K562 (cell line): ENCODE measurements around the gene TLX3. TPM values are rescaled to one million over a fixed set of nuclear protein-coding genes. Genes with fewer than 3 reads are reported as not detected.

Experiments used
- ATAC-seq: fragments of 200-7000 bp; cut with Tn5 transposase; 3 replicates; pipeline ENCODE4 v1.9.1; 2020; ENCODE audit warnings: moderate library complexity
- BruUV-seq: library from RNA; stranded (reverse); fragments of 400-500 nt; replicated peaks from 2 replicates; lab custom pipeline; 2021; lab: Mats Ljungman, UMichigan
- CTCF ChIA-PET: fragments of 300-600 bp; formaldehyde crosslinking; extraction: SDS; loops from one replicate; lab custom pipeline; 2021; ENCODE audit warnings: low intra/inter-chr PET ratio; lab: Yijun Ruan, JAX
- POLR2A ChIA-PET: fragments of 300-600, 350-650 bp; sonication (Branson Sonifier 250); formaldehyde crosslinking; extraction: SDS; loops from one replicate; lab custom pipeline; 2021; ENCODE audit warnings: antibody characterized with exemption, inconsistent platforms; lab: Yijun Ruan, JAX
- DNase-seq, 4 experiments: peaks; one replicate each; pipeline versions ENCODE4 v3.0.0 to v3.0.0-alpha.2; 2011 to 2018; ENCODE audit warnings: low spot score in 3 of 4, mixed read lengths in 3 of 4; ENCODE audit errors: extremely low read depth in 1 of 4
- FAIRE-seq: peaks from 2 replicates; lab custom pipeline; 2011; peaks lifted over from hg19 to GRCh38; lab: Jason Lieb, UNC
- H2AFZ ChIP-seq: 2 replicates; pipeline ENCODE4 v1.6.0; 2011; ENCODE audit warnings: low read depth, low read length, control low read depth, inconsistent platforms
- H3K27ac ChIP-seq: fragments of 200-600 bp; 3 replicates; pipeline ENCODE4 v1.8.0; 2011; ENCODE audit warnings: low read depth, mild to moderate bottlenecking, control low read depth, inconsistent platforms, low read length, moderate library complexity, mixed read lengths; ENCODE audit errors: extremely low read depth
- H3K27me3 ChIP-seq, 2 experiments: fragments of 300-600 bp in 1 of 2; 2 replicates in 1 of 2; 3 replicates in 1 of 2; pipeline versions ENCODE4 v1.6.0 to v1.8.0; 2011; ENCODE audit warnings: inconsistent platforms in 2 of 2, low read length in 2 of 2, mild to moderate bottlenecking in 1 of 2, mixed read lengths in 1 of 2, moderate library complexity in 1 of 2; ENCODE audit not compliant: control insufficient read depth in 2 of 2, insufficient read depth in 2 of 2
- H3K36me3 ChIP-seq: fragments of 300-600 bp; 3 replicates; pipeline ENCODE4 v1.8.0; 2011; ENCODE audit warnings: mild to moderate bottlenecking, low read length, inconsistent platforms; ENCODE audit not compliant: control insufficient read depth, insufficient read depth
- H3K4me1 ChIP-seq, 2 experiments: fragments of 200-600 bp in 1 of 2; replicated peaks in 1 of 2; 2 replicates in 1 of 2; 3 replicates in 1 of 2; pipeline versions ENCODE4 v1.5.1 to v1.8.0; 2011; ENCODE audit warnings: inconsistent platforms in 2 of 2, low read length in 2 of 2, mild to moderate bottlenecking in 1 of 2, mixed read lengths in 1 of 2, moderate library complexity in 1 of 2; ENCODE audit not compliant: control insufficient read depth in 2 of 2, insufficient read depth in 2 of 2
- H3K4me2 ChIP-seq: 2 replicates; pipeline ENCODE4 v1.6.1; 2011; ENCODE audit warnings: low read length, control low read depth, inconsistent platforms, mixed read lengths; ENCODE audit not compliant: insufficient read depth
- H3K4me3 ChIP-seq: fragments of 200-600 bp; sonication (generic), shearing (Covaris generic); 2 replicates; pipeline ENCODE4 v1.5.1; 2016; ENCODE audit warnings: control low read depth, inconsistent platforms
- H3K79me2 ChIP-seq: fragments of 200-600 bp; 3 replicates; pipeline ENCODE4 v1.8.0; 2011; ENCODE audit warnings: low read length, inconsistent platforms; ENCODE audit not compliant: control insufficient read depth, insufficient read depth
- H3K9ac ChIP-seq, 2 experiments: 2 replicates each; pipeline versions ENCODE4 v1.6.0 to v1.6.1; 2011; ENCODE audit warnings: low read depth in 2 of 2, low read length in 2 of 2, control low read depth in 1 of 2, inconsistent platforms in 1 of 2, mild to moderate bottlenecking in 1 of 2, mixed read lengths in 1 of 2; ENCODE audit not compliant: insufficient read depth in 1 of 2
- H3K9me1 ChIP-seq: one replicate; pipeline ENCODE4 v1.6.0; 2011; ENCODE audit warnings: inconsistent platforms, mild to moderate bottlenecking, low read length, moderate library complexity; ENCODE audit not compliant: control insufficient read depth, insufficient read depth
- H3K9me3 ChIP-seq: replicated peaks from 2 replicates; pipeline ENCODE4 v1.5.1; 2011; ENCODE audit warnings: low read depth, low read length, inconsistent platforms; ENCODE audit not compliant: control insufficient read depth, insufficient read depth
- H4K20me1 ChIP-seq: replicated peaks from 2 replicates; pipeline ENCODE4 v1.6.1; 2011; ENCODE audit warnings: low read length, inconsistent platforms, mixed read lengths; ENCODE audit not compliant: control insufficient read depth, insufficient read depth
- CREBBP ChIP-seq: IDR thresholded peaks from one replicate; pipeline ENCODE4 v1.6.1; 2012; ENCODE audit warnings: low read depth, mild to moderate bottlenecking, control low read depth, inconsistent platforms, low read length
- CREM ChIP-seq: IDR thresholded peaks from 2 replicates; pipeline ENCODE4 v1.6.1; 2014; ENCODE audit warnings: antibody characterized with exemption, low read depth
- GTF2F1 ChIP-seq: IDR thresholded peaks from 2 replicates; pipeline ENCODE4 v1.6.1; 2011; ENCODE audit warnings: low read depth, low read length, improper control_type of control experiment
- RERE ChIP-seq: sonication (generic); formaldehyde crosslinking; IDR thresholded peaks from 2 replicates; pipeline ENCODE4 v1.8.0; 2023; ENCODE audit warnings: missing genetic modification reagents, mild to moderate bottlenecking, borderline replicate concordance
- TRIM28 ChIP-seq: fragments of 450-650 bp; IDR thresholded peaks from 2 replicates; pipeline ENCODE4 v1.6.1; 2017
- UBTF ChIP-seq, 2 experiments: IDR thresholded peaks; 2 replicates each; pipeline ENCODE4 v1.6.1; 2012; ENCODE audit warnings: improper control_type of control experiment in 2 of 2, low read depth in 2 of 2, low read length in 2 of 2, borderline replicate concordance in 1 of 2
- ZNF23 ChIP-seq: fragments of 250-450 bp; sonication (Bioruptor Pico); IDR thresholded peaks from 2 replicates; pipeline ENCODE4 v1.4.0; 2020; ENCODE audit warnings: mild to moderate bottlenecking
- WGBS: fragments of 100-300 bp; shearing (Covaris generic); methylation state at CpG from one replicate; pipeline ENCODE4 v1.1.6; 2016; ENCODE audit warnings: low coverage, mixed read lengths; ENCODE audit not compliant: insufficient coverage; ENCODE audit errors: missing lambda C conversion rate; 5-methylcytosine and 5-hydroxymethylcytosine counted together
- in situ Hi-C: fragments of 300-500 bp; cut with MboI; formaldehyde crosslinking; loops from 4 replicates; pipeline ENCODE4 v1.15.0; 2018; ENCODE audit warnings: inconsistent platforms, mixed read lengths
- intact Hi-C: fragments of 100-400 bp; cut with micrococcal nuclease; formaldehyde crosslinking; loops from 2 replicates; pipeline ENCODE4 v1.14.2; 2022
- polyA plus RNA-seq, 8 experiments: library from polyadenylated mRNA; depleted of rRNA in 4 of 8; stranded (reverse) in 5 of 8; unstranded in 3 of 8; fragments of >200 nt; fragmentation: Nextera tagmentation in 2 of 8; fragmentation: Illumina TruSeq in 1 of 8; extraction: Ambion mirVana in 2 of 8; extraction: Trizol in 1 of 8; gene quantifications; 2 replicates each; pipeline versions ENCODE4 v1.2.1 to v1.2.3, GENCODE V29; 2011 to 2014; ENCODE audit warnings: inconsistent platforms in 1 of 8, missing spikeins in 1 of 8
- total RNA-seq, 7 experiments: library from RNA; depleted of rRNA in 6 of 7; stranded (reverse); fragments of >200 nt in 6 of 7; fragmentation: Illumina TruSeq in 2 of 7; extraction: Trizol in 2 of 7; gene quantifications; 2 replicates each; pipeline versions ENCODE4 v1.2.1 to v1.2.3, GENCODE V29; 2011 to 2021; ENCODE audit warnings: low replicate concordance in 1 of 7

The TLX3 gene
- total and polyA plus RNA-seq, 9 of the 15 experiments (the other 6 are each of a cell fraction or from before 2014, with no cell fraction given) = not detected

GRCh38 chr5:171340491-171340890 lies 31.4 kb downstream of the TLX3 start:
- no peak for DNase-seq
- intact Hi-C loops = no loop called here
- TF ChIP-seq TRIM28 (no peak), GTF2F1 (no peak), ZNF23 (CRISPR knock-in tag) (no peak), UBTF (IDR thresholded peaks at IDR 0.05; ENCODE audit: borderline replicate concordance in 1 of 2, low read depth in 2 of 2, low read length in 2 of 2) (no peak), CREM (no peak), RERE (no peak), CREBBP (no peak)
- BruUV-seq = no TSS peak
- Histone ChIP-seq H3K4me2 (no peak overlapping the region), H3K9me3 (no peaks in the 10 kb centered on the region), H3K9me1 (no peaks in the 10 kb centered on the region), H3K27me3 (peaks cover 8 to 31% of the 10 kb centered on the region in 2 experiments; a peak in 4 of 5 replicates), H4K20me1 (no peaks in the 10 kb centered on the region), H3K27ac (no peak overlapping the region), H3K4me1 (no peaks in the 10 kb centered on the region; a peak in 1 of 5 replicates), H2AFZ (no peak overlapping the region), H3K79me2 (no peaks in the 10 kb centered on the region), H3K9ac (no peak overlapping the region), H3K36me3 (no peaks in the 10 kb centered on the region), H3K4me3 (no peak overlapping the region)
- CTCF ChIA-PET = no interaction called here
- no peak for ATAC-seq
- 3% methylated on average over 6 of the region's 6 CpGs for WGBS
- in situ Hi-C loops = no loop called here
- no peak for FAIRE-seq
- POLR2A ChIA-PET = interaction anchor here (0.7 to 1.2 kb wide), 2 partner anchors 22 to 47 kb away, joined by 3 read pairs; partner anchors contain the start of gene NPM1
